ENCODE data around the gene RNASEH2A.

Gene RNASEH2A

GRCh38 chr19:12806242-12807081 lies at the start of gene RNASEH2A:
Gene RNASEH2A (plus strand): TSS chr19:12806584. CDS start chr19:12806674, 90 bp downstream.
- DNase-seq (ENCODE audit: low read depth), result peak; percentile 78

GRCh38 chr19:12757544-12758274 lies 48.7 kb upstream of the RNASEH2A start:
- DNase-seq (ENCODE audit: low read depth), result peak; percentile 44

GRCh38 chr19:12759686-12760085 lies 46.7 kb upstream of the RNASEH2A start:
- DNase-seq (ENCODE audit: low read depth), result no peak

- no peak for DNase-seq (ENCODE audit: low read depth)
Observed at GRCh38 chr19:12763100-12763499, 43.3 kb upstream of the RNASEH2A start.

- no peak for DNase-seq (ENCODE audit: low read depth)
Observed at GRCh38 chr19:12764698-12765097, 41.7 kb upstream of the RNASEH2A start.

- peak; percentile 70 for DNase-seq (ENCODE audit: low read depth)
Observed at GRCh38 chr19:12766051-12766521, 40.3 kb upstream of the RNASEH2A start.

- no peak for DNase-seq (ENCODE audit: low read depth)
Observed at GRCh38 chr19:12767150-12767549, 39.2 kb upstream of the RNASEH2A start.

- DNase-seq (ENCODE audit: low read depth), result no peak
Observed at GRCh38 chr19:12767666-12768065, 38.7 kb upstream of the RNASEH2A start.

GRCh38 chr19:12769689-12770088 lies 36.7 kb upstream of the RNASEH2A start:
- peak; percentile 54 for DNase-seq (ENCODE audit: low read depth)

GRCh38 chr19:12770922-12771321 lies 35.5 kb upstream of the RNASEH2A start:
- DNase-seq (ENCODE audit: low read depth), result no peak

GRCh38 chr19:12772323-12772722 lies 34.1 kb upstream of the RNASEH2A start:
- DNase-seq (ENCODE audit: low read depth), result no peak

GRCh38 chr19:12773571-12773970 lies 32.8 kb upstream of the RNASEH2A start:
- DNase-seq (ENCODE audit: low read depth), result no peak

GRCh38 chr19:12774588-12775555 lies 31.5 kb upstream of the RNASEH2A start, which contains the start of gene HOOK2:
Gene HOOK2 (minus strand): TSS chr19:12775552. CDS start chr19:12775449, 103 bp downstream.
- no peak for DNase-seq (ENCODE audit: low read depth)

- DNase-seq (ENCODE audit: low read depth), result peak; percentile 72
Observed at GRCh38 chr19:12777217-12778016, 29.0 kb upstream of the RNASEH2A start.

GRCh38 chr19:12778017-12778904 lies 28.1 kb upstream of the RNASEH2A start:
- no peak for DNase-seq (ENCODE audit: low read depth)

GRCh38 chr19:12778905-12779161 lies 27.6 kb upstream of the RNASEH2A start:
- DNase-seq (ENCODE audit: low read depth), result no peak

GRCh38 chr19:12779162-12779993 lies 27.0 kb upstream of the RNASEH2A start:
- no peak for DNase-seq (ENCODE audit: low read depth)

GRCh38 chr19:12782174-12782423 lies 24.3 kb upstream of the RNASEH2A start:
- no peak for DNase-seq (ENCODE audit: low read depth)

Data from activated T-helper 1 cell treated with Interleukin-2 at 50 U/mL for 16 hours (primary cell).